SH-SY5Y (cell line): Measurements from ENCODE around the gene ADARB2.

Experiments used
- GATA2 ChIP-seq: IDR thresholded peaks from 2 replicates; pipeline ENCODE4 v1.6.1; 2011; ENCODE audit warnings: mild to moderate bottlenecking, low read depth, low read length
- GATA3 ChIP-seq: IDR thresholded peaks from 2 replicates; pipeline ENCODE4 v1.6.1; 2011; ENCODE audit warnings: low read depth, mild to moderate bottlenecking, low read length, moderate library complexity

- no peak for TF ChIP-seq GATA3
- no peak for TF ChIP-seq GATA2
These were observed 576.6 kb downstream of the ADARB2 start for GRCh38 chr10:1160561-1161314.
